ENCODE data around the gene MAGEB17. TPM values are rescaled to one million over a fixed set of nuclear protein-coding genes. Genes with fewer than 3 reads are reported as not detected.
"Not testable (repeated sequence)": the region's sequence is repeated elsewhere in the genome, so short reads cannot be mapped to it uniquely, and the experiment has no call there.

MAGEB17 gene
- total RNA-seq, 1 donor from 2014 or later: not detected

DNA sequence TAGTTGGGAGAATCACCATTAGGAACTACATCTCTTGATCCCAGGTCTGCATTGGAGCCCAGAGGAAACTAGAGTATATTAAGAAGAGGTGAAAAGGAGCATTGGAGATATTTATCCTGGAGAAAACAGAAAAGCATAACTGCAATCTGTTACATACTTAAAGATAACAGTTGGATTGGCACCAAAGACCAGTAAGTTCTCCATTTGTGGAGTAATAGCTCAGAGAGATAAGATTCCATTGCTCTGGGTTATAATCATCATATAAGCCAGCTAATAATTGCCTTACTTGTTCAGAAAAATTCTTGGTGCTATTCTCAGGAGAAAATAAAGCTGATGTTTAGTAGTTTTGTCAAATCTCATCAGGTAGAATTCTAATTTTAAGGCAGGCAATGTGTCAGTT, 23.3 kb upstream of the MAGEB17 start:
- H3K4me1 Mint-ChIP-seq (ENCODE audit: unreplicated experiment): peaks cover 7% of the 10 kb centered on the region
- no peak for DNase-seq (ENCODE audit: extremely low spot score, unreplicated experiment)
- no peaks in the 10 kb centered on the region for H3K27me3 Mint-ChIP-seq (ENCODE audit: unreplicated experiment)
- no peak overlapping the region for H3K27ac Mint-ChIP-seq (ENCODE audit: unreplicated experiment)
- no peak overlapping the region for H3K4me3 Mint-ChIP-seq (ENCODE audit: unreplicated experiment)
- H3K9me3 Mint-ChIP-seq (ENCODE audit: unreplicated experiment): no peaks in the 10 kb centered on the region
- TF ChIP-seq, protein P1, sequence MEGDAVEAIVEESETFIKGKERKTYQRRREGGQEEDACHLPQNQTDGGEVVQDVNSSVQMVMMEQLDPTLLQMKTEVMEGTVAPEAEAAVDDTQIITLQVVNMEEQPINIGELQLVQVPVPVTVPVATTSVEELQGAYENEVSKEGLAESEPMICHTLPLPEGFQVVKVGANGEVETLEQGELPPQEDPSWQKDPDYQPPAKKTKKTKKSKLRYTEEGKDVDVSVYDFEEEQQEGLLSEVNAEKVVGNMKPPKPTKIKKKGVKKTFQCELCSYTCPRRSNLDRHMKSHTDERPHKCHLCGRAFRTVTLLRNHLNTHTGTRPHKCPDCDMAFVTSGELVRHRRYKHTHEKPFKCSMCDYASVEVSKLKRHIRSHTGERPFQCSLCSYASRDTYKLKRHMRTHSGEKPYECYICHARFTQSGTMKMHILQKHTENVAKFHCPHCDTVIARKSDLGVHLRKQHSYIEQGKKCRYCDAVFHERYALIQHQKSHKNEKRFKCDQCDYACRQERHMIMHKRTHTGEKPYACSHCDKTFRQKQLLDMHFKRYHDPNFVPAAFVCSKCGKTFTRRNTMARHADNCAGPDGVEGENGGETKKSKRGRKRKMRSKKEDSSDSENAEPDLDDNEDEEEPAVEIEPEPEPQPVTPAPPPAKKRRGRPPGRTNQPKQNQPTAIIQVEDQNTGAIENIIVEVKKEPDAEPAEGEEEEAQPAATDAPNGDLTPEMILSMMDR (IDR thresholded peaks at IDR 0.05): no peak
- no peaks in the 10 kb centered on the region for H3K36me3 Mint-ChIP-seq (ENCODE audit: unreplicated experiment)

GRCh38 chrX:16144420-16144819, 22.9 kb upstream of the MAGEB17 start:
- Mint-ChIP-seq H3K36me3 (ENCODE audit: unreplicated experiment) (no peaks in the 10 kb centered on the region), H3K9me3 (ENCODE audit: unreplicated experiment) (no peaks in the 10 kb centered on the region), H3K4me3 (ENCODE audit: unreplicated experiment) (no peak overlapping the region), H3K27ac (ENCODE audit: unreplicated experiment) (no peak overlapping the region), H3K4me1 (ENCODE audit: unreplicated experiment) (peaks cover 7% of the 10 kb centered on the region), H3K27me3 (ENCODE audit: unreplicated experiment) (no peaks in the 10 kb centered on the region)
- TF ChIP-seq, protein P1 (IDR thresholded peaks at IDR 0.05): no peak
- no peak for DNase-seq (ENCODE audit: extremely low spot score, unreplicated experiment)

- H3K9me3 Mint-ChIP-seq (ENCODE audit: unreplicated experiment); H3K27me3 Mint-ChIP-seq (ENCODE audit: unreplicated experiment); H3K27ac Mint-ChIP-seq (ENCODE audit: unreplicated experiment); H3K36me3 Mint-ChIP-seq (ENCODE audit: unreplicated experiment); DNase-seq (ENCODE audit: extremely low spot score, unreplicated experiment); H3K4me1 Mint-ChIP-seq (ENCODE audit: unreplicated experiment); H3K4me3 Mint-ChIP-seq (ENCODE audit: unreplicated experiment): not testable (repeated sequence)
Measured at GRCh38 chrX:16145093-16145492, 22.2 kb upstream of the MAGEB17 start.

GRCh38 chrX:16145656-16146055, 21.6 kb upstream of the MAGEB17 start:
- Mint-ChIP-seq H3K9me3 (ENCODE audit: unreplicated experiment) (no peaks in the 10 kb centered on the region), H3K36me3 (ENCODE audit: unreplicated experiment) (no peaks in the 10 kb centered on the region), H3K4me3 (ENCODE audit: unreplicated experiment) (no peak overlapping the region), H3K27ac (ENCODE audit: unreplicated experiment) (no peak overlapping the region), H3K27me3 (ENCODE audit: unreplicated experiment) (no peaks in the 10 kb centered on the region), H3K4me1 (ENCODE audit: unreplicated experiment) (peaks cover 7% of the 10 kb centered on the region)
- DNase-seq (ENCODE audit: extremely low spot score, unreplicated experiment): no peak
- TF ChIP-seq, protein P1 (IDR thresholded peaks at IDR 0.05): no peak

- H3K36me3 Mint-ChIP-seq (ENCODE audit: unreplicated experiment): peaks cover 2% of the 10 kb centered on the region
- H3K4me1 Mint-ChIP-seq (ENCODE audit: unreplicated experiment): peaks cover 7% of the 10 kb centered on the region
- no peaks in the 10 kb centered on the region for H3K9me3 Mint-ChIP-seq (ENCODE audit: unreplicated experiment)
- no peak for DNase-seq (ENCODE audit: extremely low spot score, unreplicated experiment)
- no peak overlapping the region for H3K4me3 Mint-ChIP-seq (ENCODE audit: unreplicated experiment)
- no peak overlapping the region for H3K27ac Mint-ChIP-seq (ENCODE audit: unreplicated experiment)
- TF ChIP-seq, protein P1 (IDR thresholded peaks at IDR 0.05): no peak
- no peaks in the 10 kb centered on the region for H3K27me3 Mint-ChIP-seq (ENCODE audit: unreplicated experiment)
Measured at GRCh38 chrX:16148896-16149295, 18.4 kb upstream of the MAGEB17 start.

DNA sequence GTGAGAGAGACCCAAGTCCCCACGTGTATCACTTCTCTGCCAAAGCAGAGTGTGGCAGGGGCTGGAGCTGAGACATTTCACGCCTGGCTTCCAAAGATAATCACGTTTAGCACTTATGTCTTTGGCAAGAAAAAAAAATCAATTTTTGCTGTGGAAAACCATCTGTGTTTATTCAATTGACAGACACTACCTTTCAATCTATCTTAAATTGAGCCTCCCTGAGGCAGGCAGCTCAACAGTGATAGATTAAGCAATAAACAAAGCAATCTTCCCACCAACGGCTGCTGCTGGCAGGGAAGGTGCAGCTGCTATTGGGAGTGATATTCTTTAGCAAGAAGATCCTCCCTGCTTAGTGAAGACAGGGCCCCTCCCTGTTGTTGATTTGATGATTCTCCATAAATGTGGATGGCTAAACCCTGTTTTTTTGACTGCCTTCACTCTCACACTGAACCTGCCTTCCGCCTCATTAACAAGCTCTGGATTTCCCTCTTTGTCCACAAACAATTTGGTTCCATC, 11.6 kb upstream of the MAGEB17 start:
- no peak overlapping the region for H3K27ac Mint-ChIP-seq (ENCODE audit: unreplicated experiment)
- H3K4me3 Mint-ChIP-seq (ENCODE audit: unreplicated experiment): no peak overlapping the region
- no peak for DNase-seq (ENCODE audit: extremely low spot score, unreplicated experiment)
- TF ChIP-seq, protein P1 (IDR thresholded peaks at IDR 0.05): no peak
- H3K9me3 Mint-ChIP-seq (ENCODE audit: unreplicated experiment): no peaks in the 10 kb centered on the region
- peaks cover 3% of the 10 kb centered on the region for H3K36me3 Mint-ChIP-seq (ENCODE audit: unreplicated experiment)
- H3K27me3 Mint-ChIP-seq (ENCODE audit: unreplicated experiment): no peaks in the 10 kb centered on the region
- peaks cover 5% of the 10 kb centered on the region for H3K4me1 Mint-ChIP-seq (ENCODE audit: unreplicated experiment)
